Endodermal cell (in vitro differentiated cells): ENCODE measurements around the gene CPN1. TPM values are rescaled to one million over a fixed set of nuclear protein-coding genes. Genes with fewer than 3 reads are reported as not detected.
"Not testable (repeated sequence)": the region's sequence is repeated elsewhere in the genome, so short reads cannot be mapped to it uniquely, and the experiment has no call there.

Experiments
- DNase-seq: peaks from one replicate; pipeline ENCODE4 v3.0.0-alpha.2; 2017
- H3K27ac ChIP-seq: 2 replicates; pipeline ENCODE4 v1.5.1; 2013; ENCODE audit warnings: mild to moderate bottlenecking, low read depth, low read length, moderate library complexity
- H3K27me3 ChIP-seq: 2 replicates; pipeline ENCODE4 v1.6.1; 2013; ENCODE audit warnings: mild to moderate bottlenecking, low read length, moderate library complexity; ENCODE audit not compliant: insufficient read depth, control insufficient read depth, poor library complexity, severe bottlenecking
- H3K36me3 ChIP-seq: 2 replicates; pipeline ENCODE4 v1.7.0; 2013; ENCODE audit warnings: mild to moderate bottlenecking, low read length, moderate library complexity; ENCODE audit not compliant: control insufficient read depth, insufficient read depth
- H3K4me1 ChIP-seq: one replicate; pipeline ENCODE4 v1.7.0; 2013; ENCODE audit warnings: low read length; ENCODE audit not compliant: control insufficient read depth, insufficient read depth
- H3K4me3 ChIP-seq: 2 replicates; pipeline ENCODE4 v1.5.1; 2013; ENCODE audit warnings: mild to moderate bottlenecking, low read length, moderate library complexity
- H3K9ac ChIP-seq: 2 replicates; pipeline ENCODE4 v1.6.1; 2013; ENCODE audit warnings: mild to moderate bottlenecking, low read length, moderate library complexity; ENCODE audit not compliant: poor library complexity, severe bottlenecking; ENCODE audit errors: extremely low read depth
- H3K9me3 ChIP-seq: 2 replicates; pipeline ENCODE4 v1.6.1; 2013; ENCODE audit warnings: mild to moderate bottlenecking, low read length, moderate library complexity; ENCODE audit not compliant: control insufficient read depth
- H3K27ac Mint-ChIP-seq: 2 replicates; pipeline ENCODE4 v1.8.0; 2020; ENCODE audit warnings: mixed read lengths
- H3K27me3 Mint-ChIP-seq: 2 replicates; pipeline ENCODE4 v1.8.0; 2021; ENCODE audit warnings: mild to moderate bottlenecking, mixed read lengths; ENCODE audit not compliant: insufficient read depth
- H3K36me3 Mint-ChIP-seq: 2 replicates; pipeline ENCODE4 v1.8.0; 2020; ENCODE audit warnings: low read depth, mixed read lengths
- H3K4me1 Mint-ChIP-seq: 2 replicates; pipeline ENCODE4 v1.8.0; 2020; ENCODE audit warnings: mixed read lengths
- H3K4me3 Mint-ChIP-seq: 2 replicates; pipeline ENCODE4 v1.8.0; 2020; ENCODE audit warnings: mild to moderate bottlenecking, moderate library complexity, mixed read lengths
- H3K9me3 Mint-ChIP-seq: 2 replicates; pipeline ENCODE4 v1.8.0; 2020; ENCODE audit warnings: mild to moderate bottlenecking, mixed read lengths
- CTCF ChIP-seq: fragments of 200-600 bp; sonication (generic); conservative IDR thresholded peaks from 2 replicates; pipeline ENCODE4 v1.5.0; 2021; ENCODE audit warnings: antibody characterized with exemption, mild to moderate bottlenecking
- WGBS, 2 experiments: methylation state at CpG; one replicate each; pipeline versions ENCODE4 v1.1.5 to v1.1.7; 2013; ENCODE audit warnings: missing lambda C conversion rate in 2 of 2, mixed read lengths in 1 of 2; ENCODE audit not compliant: insufficient coverage in 1 of 2, insufficient read length in 1 of 2; 5-methylcytosine and 5-hydroxymethylcytosine counted together
- total RNA-seq, 2 donors: library from RNA; stranded (reverse); fragmentation: NEBNext Ultra II Directional in 1 of 2; extraction: Animal tissue kit (Norgen Biotek cat#: 25700) in 1 of 2; gene quantifications; 2 replicates in 1 of 2; 3 replicates in 1 of 2; pipeline ENCODE4 v1.2.1, GENCODE V29; 2021

The CPN1 gene
- total RNA-seq, 2 donors from 2014 or later: 0.71 to 1.3 TPM

DNA sequence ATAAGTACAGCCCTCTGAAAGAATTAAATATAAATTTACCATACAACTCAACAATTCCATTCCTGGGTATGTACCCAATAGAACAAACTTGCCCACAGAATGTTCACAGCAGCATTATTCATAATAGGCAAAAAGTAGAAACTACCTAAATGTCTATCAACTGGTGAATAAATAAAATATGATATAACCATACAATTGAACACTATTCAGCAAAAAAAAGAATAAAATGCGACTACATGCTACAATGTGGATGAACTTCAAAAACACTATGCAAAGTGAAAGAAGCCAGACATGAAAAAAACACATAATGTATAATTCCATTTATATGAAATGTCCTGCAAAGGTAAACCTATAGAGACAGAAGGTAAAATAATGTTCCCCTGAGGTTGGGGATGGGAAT, 2.0 kb upstream of the CPN1 start:
- WGBS, 2 experiments: 86% methylated on average over 1 of the region's 1 CpG; no CpG with 5 or more reads in 1 of the 2 experiments
- no peak overlapping the region for H3K27ac ChIP-seq
- Mint-ChIP-seq H3K9me3 (no peaks in the 10 kb centered on the region), H3K4me3 (no peak overlapping the region), H3K4me1 (peaks cover 9% of the 10 kb centered on the region), H3K27me3 (peaks cover 21% of the 10 kb centered on the region), H3K27ac (no peak overlapping the region), H3K36me3 (no peaks in the 10 kb centered on the region)
- H3K27me3 ChIP-seq: no peaks in the 10 kb centered on the region
- H3K9ac ChIP-seq: no peak overlapping the region
- TF ChIP-seq CTCF: no peak
- no peaks in the 10 kb centered on the region for H3K36me3 ChIP-seq
- H3K4me3 ChIP-seq: no peak overlapping the region
- DNase-seq: no peak
- no peaks in the 10 kb centered on the region for H3K4me1 ChIP-seq
- peaks cover 2% of the 10 kb centered on the region for H3K9me3 ChIP-seq

GRCh38 chr10:100082276-100082675, 607 bp upstream of the CPN1 start:
- H3K36me3 ChIP-seq, H3K4me1 Mint-ChIP-seq, H3K4me3 ChIP-seq, H3K27ac Mint-ChIP-seq, H3K27ac ChIP-seq, H3K4me3 Mint-ChIP-seq, H3K9me3 Mint-ChIP-seq, H3K27me3 ChIP-seq, H3K36me3 Mint-ChIP-seq, H3K9me3 ChIP-seq, H3K9ac ChIP-seq, DNase-seq, H3K4me1 ChIP-seq: not testable (repeated sequence)
- H3K27me3 Mint-ChIP-seq: peaks cover 16% of the 10 kb centered on the region

DNA sequence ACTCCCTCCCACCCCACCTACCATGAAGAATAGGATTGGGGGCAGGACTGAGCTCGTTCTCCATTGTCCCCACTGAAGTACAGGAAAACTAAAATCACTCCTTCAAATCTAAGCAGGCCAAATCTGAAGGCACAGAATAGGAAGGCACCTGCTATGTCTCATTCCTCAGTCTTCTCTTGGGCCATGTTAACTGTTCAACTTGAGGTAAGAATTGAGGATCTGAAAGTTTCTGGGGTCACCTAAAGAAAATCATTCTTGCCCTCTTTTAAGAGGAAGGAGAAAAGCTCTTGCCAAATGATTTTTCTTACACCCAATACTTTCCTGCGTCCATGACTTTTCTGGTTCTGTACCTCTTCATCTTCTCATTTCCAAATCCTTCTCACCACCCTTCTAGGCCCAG, 4.9 kb downstream of the CPN1 start:
- Mint-ChIP-seq H3K9me3 (no peaks in the 10 kb centered on the region), H3K36me3 (no peaks in the 10 kb centered on the region)

More for the DNA sequence above, 4.9 kb downstream of the CPN1 start:
- Histone ChIP-seq H3K27ac (no peak overlapping the region), H3K9ac (no peak overlapping the region), H3K4me3 (no peak overlapping the region), H3K9me3 (no peaks in the 10 kb centered on the region), H3K36me3 (no peaks in the 10 kb centered on the region), H3K27me3 (no peaks in the 10 kb centered on the region), H3K4me1 (no peaks in the 10 kb centered on the region)
- H3K27ac Mint-ChIP-seq: no peak overlapping the region
- TF ChIP-seq CTCF: no peak
- 40 to 79% methylated on average over 1 to 2 of the region's 2 CpGs for WGBS, 2 experiments
- H3K4me1 Mint-ChIP-seq: peaks cover 7% of the 10 kb centered on the region
- no peak overlapping the region for H3K4me3 Mint-ChIP-seq
- DNase-seq: no peak
- peaks cover 16% of the 10 kb centered on the region for H3K27me3 Mint-ChIP-seq
